ENCODE measurements around the gene PRPF18.

DNA sequence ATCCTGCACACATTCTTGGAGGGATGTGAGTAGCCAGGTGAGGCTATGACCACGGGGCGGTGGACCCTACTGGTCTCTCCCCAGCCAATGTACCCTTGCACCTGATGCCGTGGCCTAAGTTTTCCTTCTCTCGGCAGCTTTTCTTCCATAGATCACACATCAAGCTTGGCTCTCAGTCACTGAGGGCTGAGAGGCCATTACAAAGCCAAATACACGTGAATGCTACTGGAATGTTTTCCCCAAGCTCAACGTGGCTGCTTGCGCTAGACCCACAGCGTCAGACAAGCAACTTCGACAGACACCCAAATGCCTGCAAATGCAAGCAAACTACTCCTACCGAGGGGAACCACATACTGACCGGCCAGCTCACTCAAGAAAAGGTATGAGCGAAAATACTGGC is 83.1 kb downstream of the PRPF18 start:
- TF ChIP-seq SP1 (IDR thresholded peaks at IDR 0.05) (no peak), FOXM1 (IDR thresholded peaks at IDR 0.05; ENCODE audit: borderline replicate concordance) (no peak), HDGF (IDR thresholded peaks at IDR 0.05; ENCODE audit: borderline replicate concordance) (no peak), FOXA1 (IDR thresholded peaks at IDR 0.05) (no peak), ZNF384 (IDR thresholded peaks at IDR 0.05) (no peak), ELF4 (IDR thresholded peaks at IDR 0.05) (no peak), BHLHE40 (IDR thresholded peaks at IDR 0.05; ENCODE audit: borderline replicate concordance) (no peak), TARDBP (IDR thresholded peaks at IDR 0.05) (no peak), NFRKB (IDR thresholded peaks at IDR 0.05) (no peak), CTBP1 (IDR thresholded peaks at IDR 0.05; ENCODE audit: borderline replicate concordance) (no peak)
- TF ChIP-seq, protein P1, sequence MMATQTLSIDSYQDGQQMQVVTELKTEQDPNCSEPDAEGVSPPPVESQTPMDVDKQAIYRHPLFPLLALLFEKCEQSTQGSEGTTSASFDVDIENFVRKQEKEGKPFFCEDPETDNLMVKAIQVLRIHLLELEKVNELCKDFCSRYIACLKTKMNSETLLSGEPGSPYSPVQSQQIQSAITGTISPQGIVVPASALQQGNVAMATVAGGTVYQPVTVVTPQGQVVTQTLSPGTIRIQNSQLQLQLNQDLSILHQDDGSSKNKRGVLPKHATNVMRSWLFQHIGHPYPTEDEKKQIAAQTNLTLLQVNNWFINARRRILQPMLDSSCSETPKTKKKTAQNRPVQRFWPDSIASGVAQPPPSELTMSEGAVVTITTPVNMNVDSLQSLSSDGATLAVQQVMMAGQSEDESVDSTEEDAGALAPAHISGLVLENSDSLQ (IDR thresholded peaks at IDR 0.05) = no peak
